Peyer's patch (tissue), 4 donors: Measurements from ENCODE around the gene C1orf87. TPM values are rescaled to one million over a fixed set of nuclear protein-coding genes. Genes with fewer than 3 reads are reported as not detected.

Experiments
- DNase-seq, 3 donors: peaks; one replicate each; pipeline ENCODE4 v3.0.0-alpha.2; 2017 to 2019
- H3K27ac ChIP-seq, 4 donors: fragments of 200-600 bp; sonication (generic); one replicate each; pipeline ENCODE4 v1.5.1; 2016 to 2019
- H3K27me3 ChIP-seq, 2 donors: fragments of 200-600 bp; sonication (generic); one replicate each; pipeline ENCODE4 v1.5.1; 2019
- H3K36me3 ChIP-seq, 3 donors: fragments of 200-600 bp; sonication (generic); one replicate each; pipeline ENCODE4 v1.5.1; 2016 to 2019
- H3K4me1 ChIP-seq, 4 donors: fragments of 200-600 bp; sonication (generic); one replicate each; pipeline ENCODE4 v1.5.1; 2016 to 2019
- H3K4me3 ChIP-seq, 4 donors: fragments of 200-600 bp; sonication (generic); 1 replicate in 3 of 4; 2 replicates in 1 of 4; pipeline ENCODE4 v1.5.1; 2016 to 2019; ENCODE audit warnings: mild to moderate bottlenecking in 1 of 4
- H3K9me3 ChIP-seq, 4 donors: fragments of 200-600 bp; sonication (generic); one replicate each; pipeline ENCODE4 v1.5.1; 2016 to 2019; ENCODE audit warnings: mild to moderate bottlenecking in 1 of 4
- POLR2A ChIP-seq, 2 donors: fragments of 450-650 bp; IDR thresholded peaks; one replicate each; pipeline ENCODE4 v1.5.1; 2017; ENCODE audit warnings: antibody characterized with exemption in 2 of 2, mild to moderate bottlenecking in 2 of 2, moderate library complexity in 2 of 2
- total RNA-seq, 4 donors: library from RNA; depleted of rRNA; stranded (reverse); fragments of >200 nt; gene quantifications; one replicate each; pipeline ENCODE4 v1.1.0, GENCODE V29; 2016
- TF ChIP-seq, protein P1 (sequence below), 6 experiments: fragments of 450-650 bp in 4 of 6; fragments of 200-600 bp in 2 of 6; sonication (generic) in 1 of 6; IDR thresholded peaks; one replicate each; pipeline ENCODE4 v1.5.1; 2017 to 2019; ENCODE audit warnings: antibody characterized with exemption in 6 of 6, mild to moderate bottlenecking in 3 of 6, moderate library complexity in 1 of 6

Gene C1orf87
- total RNA-seq, 4 donors from 2014 or later = not detected

DNA sequence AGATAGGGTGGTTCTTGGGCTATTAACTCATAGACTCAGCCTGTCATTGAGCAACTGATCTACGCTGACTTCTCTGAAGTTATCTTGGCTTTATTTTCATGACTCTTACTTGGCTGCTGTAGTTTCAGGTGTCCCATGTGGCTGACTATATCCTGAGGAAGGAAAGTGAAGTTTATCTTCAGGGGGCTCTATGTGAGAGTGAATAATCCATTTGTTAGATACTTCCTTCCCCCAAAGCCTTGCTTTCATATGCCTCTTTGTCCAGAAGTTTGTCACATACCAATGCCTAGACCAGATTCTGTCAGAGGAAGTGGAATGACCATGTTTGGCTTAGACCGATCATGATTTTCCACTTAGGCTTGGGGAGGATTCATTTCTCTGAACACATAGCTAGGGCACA lies 27.9 kb upstream of the C1orf87 start:
- Histone ChIP-seq H3K27ac (no peak overlapping the region), H3K4me1 (no peaks in the 10 kb centered on the region), H3K4me3 (no peak overlapping the region), H3K36me3 (no peaks in the 10 kb centered on the region), H3K27me3 (no peaks in the 10 kb centered on the region), H3K9me3 (no peaks in the 10 kb centered on the region)
- DNase-seq = no peak
- no peak for TF ChIP-seq POLR2A (IDR thresholded peaks at IDR 0.05)
- TF ChIP-seq, protein P1, sequence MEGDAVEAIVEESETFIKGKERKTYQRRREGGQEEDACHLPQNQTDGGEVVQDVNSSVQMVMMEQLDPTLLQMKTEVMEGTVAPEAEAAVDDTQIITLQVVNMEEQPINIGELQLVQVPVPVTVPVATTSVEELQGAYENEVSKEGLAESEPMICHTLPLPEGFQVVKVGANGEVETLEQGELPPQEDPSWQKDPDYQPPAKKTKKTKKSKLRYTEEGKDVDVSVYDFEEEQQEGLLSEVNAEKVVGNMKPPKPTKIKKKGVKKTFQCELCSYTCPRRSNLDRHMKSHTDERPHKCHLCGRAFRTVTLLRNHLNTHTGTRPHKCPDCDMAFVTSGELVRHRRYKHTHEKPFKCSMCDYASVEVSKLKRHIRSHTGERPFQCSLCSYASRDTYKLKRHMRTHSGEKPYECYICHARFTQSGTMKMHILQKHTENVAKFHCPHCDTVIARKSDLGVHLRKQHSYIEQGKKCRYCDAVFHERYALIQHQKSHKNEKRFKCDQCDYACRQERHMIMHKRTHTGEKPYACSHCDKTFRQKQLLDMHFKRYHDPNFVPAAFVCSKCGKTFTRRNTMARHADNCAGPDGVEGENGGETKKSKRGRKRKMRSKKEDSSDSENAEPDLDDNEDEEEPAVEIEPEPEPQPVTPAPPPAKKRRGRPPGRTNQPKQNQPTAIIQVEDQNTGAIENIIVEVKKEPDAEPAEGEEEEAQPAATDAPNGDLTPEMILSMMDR (IDR thresholded peaks at IDR 0.05) = no peak

- no peaks in the 10 kb centered on the region for H3K36me3 ChIP-seq
- H3K4me1 ChIP-seq = no peaks in the 10 kb centered on the region
- no peak for DNase-seq
- TF ChIP-seq, protein P1 (IDR thresholded peaks at IDR 0.05) = no peak
- TF ChIP-seq POLR2A (IDR thresholded peaks at IDR 0.05) = no peak
- no peaks in the 10 kb centered on the region for H3K9me3 ChIP-seq
- H3K27me3 ChIP-seq = no peaks in the 10 kb centered on the region
- H3K27ac ChIP-seq = no peak overlapping the region
- no peak overlapping the region for H3K4me3 ChIP-seq
Measured at GRCh38 chr1:60091195-60091715, 17.7 kb upstream of the C1orf87 start.

DNA sequence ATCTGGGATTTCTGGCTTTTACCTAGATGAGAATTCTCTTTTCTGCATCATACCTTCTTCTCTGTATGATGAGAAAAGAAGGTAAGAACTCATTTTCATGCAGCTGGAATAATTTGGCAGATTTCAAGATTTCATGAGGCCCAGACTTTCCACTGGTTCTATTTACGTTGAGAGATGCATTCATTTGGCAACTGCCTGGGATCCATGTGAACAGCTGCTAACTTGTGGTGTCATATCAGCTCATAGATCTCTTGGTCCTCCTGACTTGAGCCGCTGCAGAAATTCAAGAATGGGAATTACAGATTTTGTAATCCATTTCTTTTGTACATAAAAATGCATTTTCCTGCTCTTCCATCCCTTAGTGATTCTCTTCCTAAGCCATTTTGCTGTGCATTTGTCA lies 17.1 kb upstream of the C1orf87 start:
- H3K4me1 ChIP-seq = no peaks in the 10 kb centered on the region
- no peak for DNase-seq
- H3K27ac ChIP-seq = no peak overlapping the region
- no peaks in the 10 kb centered on the region for H3K36me3 ChIP-seq
- H3K4me3 ChIP-seq = no peak overlapping the region
- TF ChIP-seq, protein P1 (IDR thresholded peaks at IDR 0.05) = no peak
- no peak for TF ChIP-seq POLR2A (IDR thresholded peaks at IDR 0.05)
- H3K27me3 ChIP-seq = no peaks in the 10 kb centered on the region
- no peaks in the 10 kb centered on the region for H3K9me3 ChIP-seq

DNA sequence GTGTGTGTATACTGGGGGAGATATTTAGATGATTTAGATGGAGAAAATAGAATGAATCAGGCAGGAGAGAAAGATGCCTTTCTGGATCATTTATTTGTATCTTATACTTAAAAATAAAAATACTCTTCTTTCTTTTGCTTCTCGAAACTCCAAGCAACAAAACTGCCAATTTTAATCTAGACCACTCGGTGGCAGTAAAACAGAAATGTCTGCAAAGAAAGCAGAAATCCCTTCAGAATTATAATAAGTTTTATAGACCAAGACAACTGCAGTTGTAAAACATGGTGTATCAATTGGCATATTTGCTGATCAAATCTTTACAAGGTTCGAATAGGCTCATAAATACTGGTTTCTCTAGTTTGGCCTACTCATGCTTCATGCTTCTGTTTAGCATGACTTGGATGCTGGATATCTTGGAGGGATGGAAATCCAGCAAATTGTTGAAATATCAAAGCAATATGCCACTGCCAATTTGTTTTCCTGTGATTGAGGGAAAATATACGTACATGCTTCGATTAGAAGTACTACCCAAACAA lies 15.1 kb upstream of the C1orf87 start:
- Histone ChIP-seq H3K9me3 (no peaks in the 10 kb centered on the region), H3K36me3 (no peaks in the 10 kb centered on the region), H3K4me3 (no peak overlapping the region), H3K27me3 (no peaks in the 10 kb centered on the region), H3K27ac (no peak overlapping the region), H3K4me1 (no peaks in the 10 kb centered on the region)
- TF ChIP-seq POLR2A (IDR thresholded peaks at IDR 0.05) = no peak
- TF ChIP-seq, protein P1 (IDR thresholded peaks at IDR 0.05) = no peak
- no peak for DNase-seq

GRCh38 chr1:60087681-60088080 lies 14.1 kb upstream of the C1orf87 start:
- no peak for DNase-seq
- TF ChIP-seq POLR2A (IDR thresholded peaks at IDR 0.05) = no peak
- TF ChIP-seq, protein P1 (IDR thresholded peaks at IDR 0.05) = no peak

DNA sequence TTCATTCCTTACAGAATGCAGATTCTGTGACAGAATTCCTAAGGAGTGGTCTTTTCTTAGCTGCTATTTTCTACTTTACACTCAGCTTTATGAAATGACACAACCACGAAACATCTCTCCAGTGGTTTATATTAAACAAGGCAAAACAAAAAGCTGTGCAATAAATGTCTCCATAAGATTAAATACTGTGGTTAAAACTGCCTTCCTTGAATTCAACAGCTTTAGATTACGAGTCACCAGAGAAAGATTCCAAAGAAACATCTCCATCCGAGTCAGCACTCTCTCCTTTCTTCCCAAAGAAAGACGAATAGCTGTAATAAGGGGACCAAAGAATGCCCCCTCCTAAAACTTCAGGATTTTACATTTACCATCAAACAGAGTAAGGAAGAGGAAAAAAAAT lies 4.6 kb upstream of the C1orf87 start:
- no peak for DNase-seq
- Histone ChIP-seq H3K36me3 (no peaks in the 10 kb centered on the region), H3K4me3 (no peak overlapping the region), H3K9me3 (no peaks in the 10 kb centered on the region), H3K27ac (no peak overlapping the region), H3K4me1 (no peaks in the 10 kb centered on the region), H3K27me3 (peaks cover 0 to 3% of the 10 kb centered on the region in 2 donors)
- TF ChIP-seq, protein P1 (IDR thresholded peaks at IDR 0.05) = no peak
- no peak for TF ChIP-seq POLR2A (IDR thresholded peaks at IDR 0.05)

More at GRCh38 chr1:60087681-60088080, 14.1 kb upstream of the C1orf87 start:
- no peaks in the 10 kb centered on the region for H3K27me3 ChIP-seq
- H3K9me3 ChIP-seq = no peaks in the 10 kb centered on the region
- H3K27ac ChIP-seq = no peak overlapping the region
- no peaks in the 10 kb centered on the region for H3K4me1 ChIP-seq
- H3K36me3 ChIP-seq = no peaks in the 10 kb centered on the region
- H3K4me3 ChIP-seq = no peak overlapping the region
